Stimulated activated memory B cell treated with anti-CD40 and anti-IgM and Interleukin-4, amounts not matched to agents 10 μg/mL and 1 μg/mL and 100 μg/mL, for 72 hours (primary cell): ENCODE data around the gene UBE3C.
A peak's percentile ranks its signal among the peaks of the same experiment; 100 is the strongest.
"Not testable (repeated sequence)": the region's sequence is repeated elsewhere in the genome, so short reads cannot be mapped to it uniquely, and the experiment has no call there.

Experiments used
- ATAC-seq: fragments of 150-1000 bp; cut with Tn5 transposase; 2 replicates; pipeline ENCODE4 v1.10.0; 2021
- H3K27ac Mint-ChIP-seq: one replicate; pipeline ENCODE4 v1.8.0; 2022; ENCODE audit warnings: mild to moderate bottlenecking, mixed read lengths
- H3K27me3 Mint-ChIP-seq: one replicate; pipeline ENCODE4 v1.8.0; 2022; ENCODE audit warnings: mixed read lengths
- H3K36me3 Mint-ChIP-seq: one replicate; pipeline ENCODE4 v1.8.0; 2022; ENCODE audit warnings: mixed read lengths
- H3K4me1 Mint-ChIP-seq: one replicate; pipeline ENCODE4 v1.8.0; 2022; ENCODE audit warnings: mixed read lengths
- H3K4me3 Mint-ChIP-seq: one replicate; pipeline ENCODE4 v1.8.0; 2022; ENCODE audit warnings: mild to moderate bottlenecking, moderate library complexity, mixed read lengths
- H3K9me3 Mint-ChIP-seq: one replicate; pipeline ENCODE4 v1.8.0; 2022; ENCODE audit warnings: mixed read lengths

The UBE3C gene

GRCh38 chr7:157228864-157229422 lies 90.2 kb downstream of the UBE3C start:
- Mint-ChIP-seq H3K4me3 (no peak overlapping the region), H3K9me3 (no peaks in the 10 kb centered on the region), H3K4me1 (no peaks in the 10 kb centered on the region), H3K27me3 (no peaks in the 10 kb centered on the region), H3K27ac (no peak overlapping the region), H3K36me3 (peaks cover 31% of the 10 kb centered on the region)
- ATAC-seq: no peak

GRCh38 chr7:157233677-157234076 lies 95.0 kb downstream of the UBE3C start:
- Mint-ChIP-seq H3K4me1 (no peaks in the 10 kb centered on the region), H3K9me3 (no peaks in the 10 kb centered on the region), H3K36me3 (peaks cover 33% of the 10 kb centered on the region), H3K4me3 (no peak overlapping the region), H3K27ac (no peak overlapping the region), H3K27me3 (no peaks in the 10 kb centered on the region)
- ATAC-seq: no peak

GRCh38 chr7:157234271-157234670 lies 95.5 kb downstream of the UBE3C start:
- Mint-ChIP-seq H3K4me3 (no peak overlapping the region), H3K4me1 (no peaks in the 10 kb centered on the region), H3K27me3 (no peaks in the 10 kb centered on the region), H3K9me3 (no peaks in the 10 kb centered on the region), H3K36me3 (peaks cover 37% of the 10 kb centered on the region), H3K27ac (no peak overlapping the region)
- no peak for ATAC-seq

- Mint-ChIP-seq H3K4me3 (no peak overlapping the region), H3K4me1 (no peaks in the 10 kb centered on the region), H3K36me3 (peaks cover 47% of the 10 kb centered on the region), H3K9me3 (peaks cover 4% of the 10 kb centered on the region), H3K27ac (no peak overlapping the region), H3K27me3 (no peaks in the 10 kb centered on the region)
- ATAC-seq: no peak
These were observed 96.9 kb downstream of the UBE3C start for GRCh38 chr7:157235357-157236333.

- Mint-ChIP-seq H3K27ac (peak overlapping the region; percentile 7), H3K36me3 (peaks cover 48% of the 10 kb centered on the region), H3K9me3 (peaks cover 4% of the 10 kb centered on the region), H3K4me1 (no peaks in the 10 kb centered on the region), H3K27me3 (no peaks in the 10 kb centered on the region), H3K4me3 (no peak overlapping the region)
- ATAC-seq: no peak
These were observed 99.4 kb downstream of the UBE3C start for GRCh38 chr7:157238087-157238486.

GRCh38 chr7:157239571-157240270 lies 101.0 kb downstream of the UBE3C start:
- Mint-ChIP-seq H3K9me3 (peaks cover 4% of the 10 kb centered on the region), H3K27me3 (no peaks in the 10 kb centered on the region), H3K27ac (no peak overlapping the region), H3K4me3 (no peak overlapping the region), H3K4me1 (peaks cover 5% of the 10 kb centered on the region), H3K36me3 (peaks cover 45% of the 10 kb centered on the region)
- no peak for ATAC-seq

- H3K27me3 Mint-ChIP-seq: no peaks in the 10 kb centered on the region
- no peak overlapping the region for H3K27ac Mint-ChIP-seq
- no peak for ATAC-seq
- peaks cover 4% of the 10 kb centered on the region for H3K9me3 Mint-ChIP-seq
- H3K36me3 Mint-ChIP-seq: peaks cover 44% of the 10 kb centered on the region
- no peak overlapping the region for H3K4me3 Mint-ChIP-seq
- H3K4me1 Mint-ChIP-seq: peaks cover 5% of the 10 kb centered on the region
These were observed 102.9 kb downstream of the UBE3C start for GRCh38 chr7:157241631-157242030.

- H3K27ac Mint-ChIP-seq: no peak overlapping the region
These were observed 106.0 kb downstream of the UBE3C start for GRCh38 chr7:157244516-157245294.

GRCh38 chr7:157246052-157246451 lies 107.3 kb downstream of the UBE3C start:
- Mint-ChIP-seq H3K27ac (no peak overlapping the region), H3K9me3 (no peaks in the 10 kb centered on the region), H3K4me3 (no peak overlapping the region), H3K4me1 (peaks cover 5% of the 10 kb centered on the region), H3K27me3 (no peaks in the 10 kb centered on the region), H3K36me3 (peaks cover 31% of the 10 kb centered on the region)
- ATAC-seq: no peak

More at GRCh38 chr7:157244516-157245294, 106.0 kb downstream of the UBE3C start:
- Mint-ChIP-seq H3K4me1 (peaks cover 5% of the 10 kb centered on the region), H3K4me3 (no peak overlapping the region), H3K27me3 (no peaks in the 10 kb centered on the region), H3K36me3 (peaks cover 40% of the 10 kb centered on the region), H3K9me3 (no peaks in the 10 kb centered on the region)
- no peak for ATAC-seq

GRCh38 chr7:157248659-157249058 lies 109.9 kb downstream of the UBE3C start:
- Mint-ChIP-seq H3K27ac (no peak overlapping the region), H3K9me3 (no peaks in the 10 kb centered on the region), H3K36me3 (peaks cover 30% of the 10 kb centered on the region), H3K4me3 (no peak overlapping the region), H3K4me1 (no peaks in the 10 kb centered on the region), H3K27me3 (no peaks in the 10 kb centered on the region)
- no peak for ATAC-seq

GRCh38 chr7:157250605-157251228 lies 112.0 kb downstream of the UBE3C start:
- Mint-ChIP-seq H3K27ac (no peak overlapping the region), H3K36me3 (peaks cover 38% of the 10 kb centered on the region), H3K9me3 (no peaks in the 10 kb centered on the region), H3K4me1 (peaks cover 4% of the 10 kb centered on the region), H3K27me3 (no peaks in the 10 kb centered on the region), H3K4me3 (no peak overlapping the region)
- peak; percentile 61 for ATAC-seq

GRCh38 chr7:157251817-157252216 lies 113.1 kb downstream of the UBE3C start:
- not testable (repeated sequence) for H3K4me3 Mint-ChIP-seq, H3K9me3 Mint-ChIP-seq, H3K27ac Mint-ChIP-seq, ATAC-seq, H3K4me1 Mint-ChIP-seq, H3K27me3 Mint-ChIP-seq
- peaks cover 39% of the 10 kb centered on the region for H3K36me3 Mint-ChIP-seq

- Mint-ChIP-seq H3K4me3 (no peak overlapping the region), H3K4me1 (peaks cover 4% of the 10 kb centered on the region)
- no peak for ATAC-seq
These were observed 115.1 kb downstream of the UBE3C start for GRCh38 chr7:157253850-157254249.

GRCh38 chr7:157254781-157255180 lies 116.1 kb downstream of the UBE3C start:
- H3K4me3 Mint-ChIP-seq, H3K27me3 Mint-ChIP-seq, ATAC-seq, H3K4me1 Mint-ChIP-seq, H3K9me3 Mint-ChIP-seq: not testable (repeated sequence)
- Mint-ChIP-seq H3K27ac (peak overlapping the region; percentile 10), H3K36me3 (peaks cover 40% of the 10 kb centered on the region)

More at GRCh38 chr7:157253850-157254249, 115.1 kb downstream of the UBE3C start:
- Mint-ChIP-seq H3K27ac (no peak overlapping the region), H3K36me3 (peaks cover 40% of the 10 kb centered on the region), H3K9me3 (no peaks in the 10 kb centered on the region), H3K27me3 (no peaks in the 10 kb centered on the region)
